ENCODE data around the gene DOK4.

The DOK4 gene

GRCh38 chr16:57518922-57519321 lies 32.6 kb upstream of the DOK4 start:
- DNase-seq = no peak

- DNase-seq = no peak
Measured at GRCh38 chr16:57518520-57518919, 32.2 kb upstream of the DOK4 start.

GRCh38 chr16:57517397-57518367 lies 31.4 kb upstream of the DOK4 start:
- no peak for DNase-seq

GRCh38 chr16:57516773-57517172 lies 30.5 kb upstream of the DOK4 start:
- DNase-seq = no peak

- no peak for DNase-seq
Measured at GRCh38 chr16:57516176-57516725, 30.0 kb upstream of the DOK4 start.

- no peak for DNase-seq
Measured at GRCh38 chr16:57514791-57515600, 28.7 kb upstream of the DOK4 start.

GRCh38 chr16:57514371-57514770 lies 28.1 kb upstream of the DOK4 start:
- DNase-seq = no peak

- no peak for DNase-seq
Measured at GRCh38 chr16:57513371-57514102, 27.2 kb upstream of the DOK4 start.

GRCh38 chr16:57512296-57513001 lies 26.2 kb upstream of the DOK4 start:
- no peak for DNase-seq

GRCh38 chr16:57510016-57510871 lies 24.0 kb upstream of the DOK4 start:
- DNase-seq = no peak

- DNase-seq = no peak
Measured at GRCh38 chr16:57509231-57509923, 23.1 kb upstream of the DOK4 start.

- no peak for DNase-seq
Measured at GRCh38 chr16:57508035-57508425, 21.7 kb upstream of the DOK4 start.

GRCh38 chr16:57507136-57508034 lies 21.1 kb upstream of the DOK4 start:
- no peak for DNase-seq

GRCh38 chr16:57505169-57505568 lies 18.9 kb upstream of the DOK4 start:
- DNase-seq = no peak

GRCh38 chr16:57504491-57504890 lies 18.2 kb upstream of the DOK4 start:
- DNase-seq = no peak

GRCh38 chr16:57504001-57504400 lies 17.7 kb upstream of the DOK4 start:
- no peak for DNase-seq

GRCh38 chr16:57503366-57503765 lies 17.1 kb upstream of the DOK4 start:
- no peak for DNase-seq

- DNase-seq = no peak
Measured at GRCh38 chr16:57502048-57502775, 15.9 kb upstream of the DOK4 start.

GRCh38 chr16:57501492-57501891 lies 15.2 kb upstream of the DOK4 start:
- DNase-seq = no peak
